GM12892 (cell line): ENCODE data around the gene KANSL2.

Experiments used
- POLR2A ChIP-seq: IDR thresholded peaks from 2 replicates; pipeline ENCODE4 v1.6.1; 2011; ENCODE audit warnings: low read depth, low read length, control low read depth
- POLR2AphosphoS5 ChIP-seq: IDR thresholded peaks from 2 replicates; pipeline ENCODE4 v1.6.1; 2011; ENCODE audit warnings: low read depth, low read length, control low read depth
- TAF1 ChIP-seq: IDR thresholded peaks from 2 replicates; pipeline ENCODE4 v1.6.1; 2011; ENCODE audit warnings: low read depth, mild to moderate bottlenecking, control low read depth, low read length, borderline replicate concordance

GRCh38 chr12:48691826-48692487 is 9.9 kb upstream of the KANSL2 start:
- no peak for TF ChIP-seq POLR2AphosphoS5
- TF ChIP-seq POLR2A = no peak
- no peak for TF ChIP-seq TAF1
